GM18499 (cell line): ENCODE results near the gene PRDM8.
A peak's percentile ranks its signal among the peaks of the same experiment; 100 is the strongest.
"Not testable (repeated sequence)": the region's sequence is repeated elsewhere in the genome, so short reads cannot be mapped to it uniquely, and the experiment has no call there.

ENCODE experiments used
- ATAC-seq: cut with Tn5 transposase; IDR thresholded peaks from one replicate; pipeline ENCODE4 v1.9.1; 2021; ENCODE audit warnings: moderate number of reproducible peaks; ENCODE audit not compliant: insufficient read depth, unreplicated experiment

PRDM8 gene

GRCh38 chr4:80196922-80197573 lies at the start of gene PRDM8:
PRDM8 (plus strand) TSS chr4:80197503; CDS start chr4:80200081, 2,578 bp downstream.
- ATAC-seq: no peak

GRCh38 chr4:80150387-80151180 lies 46.7 kb upstream of the PRDM8 start:
- ATAC-seq: no peak

GRCh38 chr4:80151981-80152380 lies 45.3 kb upstream of the PRDM8 start:
- ATAC-seq: no peak

- ATAC-seq: no peak
Measured at GRCh38 chr4:80153874-80154544, 43.3 kb upstream of the PRDM8 start.

GRCh38 chr4:80154545-80154933 lies 42.8 kb upstream of the PRDM8 start:
- no peak for ATAC-seq

- no peak for ATAC-seq
Measured at GRCh38 chr4:80155316-80155982, 41.9 kb upstream of the PRDM8 start.

GRCh38 chr4:80156410-80156809 lies 40.9 kb upstream of the PRDM8 start:
- ATAC-seq: no peak

GRCh38 chr4:80161413-80162058 lies 35.8 kb upstream of the PRDM8 start:
- no peak for ATAC-seq

GRCh38 chr4:80162418-80162817 lies 34.9 kb upstream of the PRDM8 start:
- no peak for ATAC-seq

GRCh38 chr4:80165855-80166254 lies 31.4 kb upstream of the PRDM8 start:
- ATAC-seq: no peak

- ATAC-seq: no peak
Measured at GRCh38 chr4:80171251-80171650, 26.1 kb upstream of the PRDM8 start.

GRCh38 chr4:80171656-80172055 lies 25.6 kb upstream of the PRDM8 start:
- ATAC-seq: no peak

GRCh38 chr4:80172203-80172602 lies 25.1 kb upstream of the PRDM8 start:
- no peak for ATAC-seq

GRCh38 chr4:80173401-80173800 lies 23.9 kb upstream of the PRDM8 start:
- peak; percentile 88 for ATAC-seq

- ATAC-seq: no peak
Measured at GRCh38 chr4:80173841-80174240, 23.5 kb upstream of the PRDM8 start.

- not testable (repeated sequence) for ATAC-seq
Measured at GRCh38 chr4:80177793-80178192, 19.5 kb upstream of the PRDM8 start.

GRCh38 chr4:80178964-80179363 lies 18.3 kb upstream of the PRDM8 start:
- no peak for ATAC-seq

GRCh38 chr4:80179637-80180161 lies 17.6 kb upstream of the PRDM8 start:
- no peak for ATAC-seq

- no peak for ATAC-seq
Measured at GRCh38 chr4:80180743-80181142, 16.6 kb upstream of the PRDM8 start.

GRCh38 chr4:80182237-80182866 lies 15.0 kb upstream of the PRDM8 start:
- peak; percentile 44 for ATAC-seq
